ENCODE data around the gene CC2D1B.

The CC2D1B gene

GRCh38 chr1:52365746-52366516, at the start of gene CC2D1B:
CC2D1B (minus strand) TSS chr1:52366205; CDS start chr1:52364620, 1,585 bp downstream.
- DNase-seq (ENCODE audit: low read depth) = peak; percentile 98
- H3K4me3 ChIP-seq (ENCODE audit: low read depth, low read length) = peak within 1 kb of the TSS; percentile 87
- peak; percentile 61 for TF ChIP-seq POLR2A (IDR thresholded peaks at IDR 0.05; ENCODE audit: extremely low read depth, insufficient read length)
- TF ChIP-seq, protein P1, sequence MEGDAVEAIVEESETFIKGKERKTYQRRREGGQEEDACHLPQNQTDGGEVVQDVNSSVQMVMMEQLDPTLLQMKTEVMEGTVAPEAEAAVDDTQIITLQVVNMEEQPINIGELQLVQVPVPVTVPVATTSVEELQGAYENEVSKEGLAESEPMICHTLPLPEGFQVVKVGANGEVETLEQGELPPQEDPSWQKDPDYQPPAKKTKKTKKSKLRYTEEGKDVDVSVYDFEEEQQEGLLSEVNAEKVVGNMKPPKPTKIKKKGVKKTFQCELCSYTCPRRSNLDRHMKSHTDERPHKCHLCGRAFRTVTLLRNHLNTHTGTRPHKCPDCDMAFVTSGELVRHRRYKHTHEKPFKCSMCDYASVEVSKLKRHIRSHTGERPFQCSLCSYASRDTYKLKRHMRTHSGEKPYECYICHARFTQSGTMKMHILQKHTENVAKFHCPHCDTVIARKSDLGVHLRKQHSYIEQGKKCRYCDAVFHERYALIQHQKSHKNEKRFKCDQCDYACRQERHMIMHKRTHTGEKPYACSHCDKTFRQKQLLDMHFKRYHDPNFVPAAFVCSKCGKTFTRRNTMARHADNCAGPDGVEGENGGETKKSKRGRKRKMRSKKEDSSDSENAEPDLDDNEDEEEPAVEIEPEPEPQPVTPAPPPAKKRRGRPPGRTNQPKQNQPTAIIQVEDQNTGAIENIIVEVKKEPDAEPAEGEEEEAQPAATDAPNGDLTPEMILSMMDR (IDR thresholded peaks at IDR 0.05; ENCODE audit: low read depth, low read length) = no peak
- TF ChIP-seq MYC (IDR thresholded peaks at IDR 0.05; ENCODE audit: low read depth, low read length) = peak; percentile 22; the same call in 1 of the 2 replicates
- TF ChIP-seq, protein P2, sequence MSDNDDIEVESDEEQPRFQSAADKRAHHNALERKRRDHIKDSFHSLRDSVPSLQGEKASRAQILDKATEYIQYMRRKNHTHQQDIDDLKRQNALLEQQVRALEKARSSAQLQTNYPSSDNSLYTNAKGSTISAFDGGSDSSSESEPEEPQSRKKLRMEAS (IDR thresholded peaks at IDR 0.05; ENCODE audit: low read depth, low read length) = peak; percentile 99

DNA sequence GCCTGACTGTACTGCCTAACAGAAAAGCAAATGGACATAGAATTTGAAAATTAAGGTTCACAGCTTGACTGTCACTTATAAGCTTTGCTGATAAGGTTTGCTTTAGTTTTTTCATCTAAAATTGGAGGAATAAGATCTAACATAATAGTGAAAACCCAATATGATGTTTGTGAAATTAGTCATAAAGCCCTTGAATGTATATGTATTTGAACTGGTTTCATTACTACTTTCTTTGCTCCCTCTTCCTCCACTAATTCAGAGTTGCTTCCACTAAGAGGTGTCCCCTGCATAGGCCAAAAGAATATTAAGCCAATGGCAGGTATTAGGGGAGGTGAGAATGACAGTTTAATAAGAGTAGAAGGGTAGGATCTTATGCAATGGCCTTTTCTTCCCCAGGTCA, 48.9 kb upstream of the CC2D1B start:
- no peak for DNase-seq (ENCODE audit: low read depth)
- TF ChIP-seq POLR2A (IDR thresholded peaks at IDR 0.05; ENCODE audit: extremely low read depth, insufficient read length) (no peak), MYC (IDR thresholded peaks at IDR 0.05; ENCODE audit: low read depth, low read length) (no peak)
- TF ChIP-seq, protein P1 (IDR thresholded peaks at IDR 0.05; ENCODE audit: low read depth, low read length) = no peak
- TF ChIP-seq, protein P2 (IDR thresholded peaks at IDR 0.05; ENCODE audit: low read depth, low read length) = no peak

GRCh38 chr1:52413410-52413989, 47.5 kb upstream of the CC2D1B start:
- no peak for DNase-seq (ENCODE audit: low read depth)
- H3K4me3 ChIP-seq (ENCODE audit: low read depth, low read length) = no peak overlapping the region
- TF ChIP-seq POLR2A (IDR thresholded peaks at IDR 0.05; ENCODE audit: extremely low read depth, insufficient read length) (no peak), MYC (IDR thresholded peaks at IDR 0.05; ENCODE audit: low read depth, low read length) (no peak)
- TF ChIP-seq, protein P1 (IDR thresholded peaks at IDR 0.05; ENCODE audit: low read depth, low read length) = no peak
- TF ChIP-seq, protein P2 (IDR thresholded peaks at IDR 0.05; ENCODE audit: low read depth, low read length) = no peak

More for the DNA sequence above, 48.9 kb upstream of the CC2D1B start:
- H3K4me3 ChIP-seq (ENCODE audit: low read depth, low read length) = no peak overlapping the region

DNA sequence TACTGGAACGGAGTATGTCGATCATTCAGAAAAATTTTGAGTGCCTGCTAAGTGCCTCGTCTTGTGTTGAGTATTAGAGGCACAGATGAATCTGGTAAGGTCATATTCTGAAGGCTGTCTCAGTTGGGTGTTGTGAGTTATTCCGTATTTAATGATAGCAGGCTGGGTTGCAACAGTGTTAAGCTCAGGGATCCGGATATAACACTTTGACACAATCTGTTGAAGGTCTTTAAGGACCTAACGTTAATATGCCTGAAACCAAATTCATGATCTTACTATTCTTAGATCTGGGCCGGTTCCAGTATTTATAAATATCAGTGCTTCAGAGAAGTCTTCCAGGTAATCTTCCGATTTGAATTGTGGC, 39.0 kb upstream of the CC2D1B start:
- H3K4me3 ChIP-seq (ENCODE audit: low read depth, low read length) = peak overlapping the region; percentile 90
- no peak for DNase-seq (ENCODE audit: low read depth)
- TF ChIP-seq, protein P2 (IDR thresholded peaks at IDR 0.05; ENCODE audit: low read depth, low read length) = no peak
- TF ChIP-seq POLR2A (IDR thresholded peaks at IDR 0.05; ENCODE audit: extremely low read depth, insufficient read length) (no peak), MYC (IDR thresholded peaks at IDR 0.05; ENCODE audit: low read depth, low read length) (no peak)
- TF ChIP-seq, protein P1 (IDR thresholded peaks at IDR 0.05; ENCODE audit: low read depth, low read length) = no peak

DNA sequence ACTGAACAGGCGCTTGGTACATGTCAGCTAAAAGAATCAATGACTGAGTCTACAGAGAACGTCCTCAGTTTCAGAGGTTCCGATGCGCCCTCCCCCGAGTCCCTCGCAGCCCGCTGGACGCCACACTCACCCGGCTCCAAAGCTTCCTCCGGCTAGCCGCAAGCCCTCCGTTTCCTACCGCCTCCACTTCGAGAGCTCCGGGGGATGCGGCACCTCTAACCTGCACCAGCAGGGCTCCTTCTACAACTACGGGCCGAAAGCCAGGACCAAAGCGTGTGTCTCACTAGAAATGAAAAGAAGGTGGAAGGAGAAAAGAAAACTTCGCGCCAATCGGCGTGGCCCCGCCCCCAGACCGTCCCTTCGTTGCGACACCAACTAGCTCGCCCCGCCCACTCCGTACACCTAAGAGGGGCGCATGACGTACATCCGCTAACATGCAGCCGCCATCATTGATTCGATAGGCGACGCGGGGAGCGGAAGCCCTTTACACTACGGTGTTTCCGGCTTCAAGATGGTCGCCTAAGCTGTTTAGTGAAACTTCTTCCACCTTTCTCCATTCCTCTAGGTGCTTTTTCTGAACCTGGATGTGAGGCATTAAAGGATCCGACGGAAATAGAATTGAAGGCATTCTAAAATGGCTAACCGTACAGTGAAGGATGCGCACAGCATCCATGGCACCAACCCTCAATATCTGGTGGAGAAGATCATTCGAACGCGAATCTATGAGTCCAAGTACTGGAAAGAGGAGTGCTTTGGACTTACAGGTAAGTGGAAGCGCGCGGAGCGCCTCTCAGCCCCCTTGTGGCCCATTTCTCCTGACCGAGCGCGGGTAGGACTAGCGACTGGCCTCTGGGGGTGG, 38.3 kb upstream of the CC2D1B start, which contains the start of the genes ORC1 and PRPF38A:
Gene ORC1, minus strand, starts transcription at position 308 of the 859 bp plus-strand sequence. CDS start 2,200 bp downstream, outside the sequence.
Gene PRPF38A, plus strand, starts transcription at position 487 of the 859 bp plus-strand sequence. Its CDS starts 148 bp downstream, at position 635.
- peak within 1 kb of the TSS; percentile 90 for H3K4me3 ChIP-seq (ENCODE audit: low read depth, low read length)
- peak; percentile 96 for DNase-seq (ENCODE audit: low read depth)
- TF ChIP-seq, protein P1 (IDR thresholded peaks at IDR 0.05; ENCODE audit: low read depth, low read length) = peak; percentile 24
- TF ChIP-seq, protein P2 (IDR thresholded peaks at IDR 0.05; ENCODE audit: low read depth, low read length) = peak; percentile 80
- TF ChIP-seq MYC (IDR thresholded peaks at IDR 0.05; ENCODE audit: low read depth, low read length) = peak; percentile 78
- TF ChIP-seq POLR2A (IDR thresholded peaks at IDR 0.05; ENCODE audit: extremely low read depth, insufficient read length) = peak; percentile 75

All from NB4 (cell line).